Measurements from ENCODE around the gene MGAT5.

MGAT5 gene

GRCh38 chr2:134490559-134490958 lies 236.7 kb downstream of the MGAT5 start:
- Histone ChIP-seq H3K27ac (ENCODE audit: poor library complexity, severe bottlenecking) (no peak overlapping the region), H3K4me1 (ENCODE audit: insufficient read depth, poor library complexity, severe bottlenecking) (no peaks in the 10 kb centered on the region), H3K4me3 (ENCODE audit: severe bottlenecking) (no peak overlapping the region), H3K9me3 (ENCODE audit: severe bottlenecking) (no peaks in the 10 kb centered on the region), H3K36me3 (ENCODE audit: low read depth) (no peaks in the 10 kb centered on the region), H3K27me3 (ENCODE audit: insufficient read depth, poor library complexity, severe bottlenecking) (peaks cover 14% of the 10 kb centered on the region)
- TF ChIP-seq CTCF (IDR thresholded peaks at IDR 0.05; ENCODE audit: poor library complexity, severe bottlenecking), result no peak
- ATAC-seq (ENCODE audit: low read depth) (no peak), DNase-seq (ENCODE audit: low spot score) (no peak)

GRCh38 chr2:134491022-134491421 lies 237.2 kb downstream of the MGAT5 start:
- H3K27me3 ChIP-seq (ENCODE audit: insufficient read depth, poor library complexity, severe bottlenecking), result peaks cover 14% of the 10 kb centered on the region
- no peak for TF ChIP-seq CTCF (IDR thresholded peaks at IDR 0.05; ENCODE audit: poor library complexity, severe bottlenecking)
- no peak overlapping the region for H3K27ac ChIP-seq (ENCODE audit: poor library complexity, severe bottlenecking)
- ATAC-seq (ENCODE audit: low read depth) (no peak), DNase-seq (ENCODE audit: low spot score) (no peak)
- H3K4me1 ChIP-seq (ENCODE audit: insufficient read depth, poor library complexity, severe bottlenecking), result no peaks in the 10 kb centered on the region
- no peaks in the 10 kb centered on the region for H3K36me3 ChIP-seq (ENCODE audit: low read depth)
- no peak overlapping the region for H3K4me3 ChIP-seq (ENCODE audit: severe bottlenecking)
- no peaks in the 10 kb centered on the region for H3K9me3 ChIP-seq (ENCODE audit: severe bottlenecking)

GRCh38 chr2:134491771-134492441 lies 238.0 kb downstream of the MGAT5 start:
- H3K4me1 ChIP-seq (ENCODE audit: insufficient read depth, poor library complexity, severe bottlenecking), result no peaks in the 10 kb centered on the region
- H3K27ac ChIP-seq (ENCODE audit: poor library complexity, severe bottlenecking), result no peak overlapping the region
- no peaks in the 10 kb centered on the region for H3K36me3 ChIP-seq (ENCODE audit: low read depth)
- H3K9me3 ChIP-seq (ENCODE audit: severe bottlenecking), result no peaks in the 10 kb centered on the region
- DNase-seq (ENCODE audit: low spot score), result no peak
- TF ChIP-seq CTCF (IDR thresholded peaks at IDR 0.05; ENCODE audit: poor library complexity, severe bottlenecking), result peak; percentile 26
- H3K4me3 ChIP-seq (ENCODE audit: severe bottlenecking), result no peak overlapping the region
- peak; percentile 81 for ATAC-seq (ENCODE audit: low read depth)
- peaks cover 14% of the 10 kb centered on the region for H3K27me3 ChIP-seq (ENCODE audit: insufficient read depth, poor library complexity, severe bottlenecking)

- Histone ChIP-seq H3K4me1 (ENCODE audit: insufficient read depth, poor library complexity, severe bottlenecking) (no peaks in the 10 kb centered on the region), H3K27ac (ENCODE audit: poor library complexity, severe bottlenecking) (no peak overlapping the region), H3K9me3 (ENCODE audit: severe bottlenecking) (no peaks in the 10 kb centered on the region), H3K36me3 (ENCODE audit: low read depth) (no peaks in the 10 kb centered on the region), H3K27me3 (ENCODE audit: insufficient read depth, poor library complexity, severe bottlenecking) (peaks cover 14% of the 10 kb centered on the region), H3K4me3 (ENCODE audit: severe bottlenecking) (no peak overlapping the region)
- DNase-seq (ENCODE audit: low spot score) (no peak), ATAC-seq (ENCODE audit: low read depth) (no peak)
- no peak for TF ChIP-seq CTCF (IDR thresholded peaks at IDR 0.05; ENCODE audit: poor library complexity, severe bottlenecking)
Measured at GRCh38 chr2:134493797-134494196, 239.9 kb downstream of the MGAT5 start.

- Histone ChIP-seq H3K36me3 (ENCODE audit: low read depth) (no peaks in the 10 kb centered on the region), H3K4me3 (ENCODE audit: severe bottlenecking) (no peak overlapping the region), H3K4me1 (ENCODE audit: insufficient read depth, poor library complexity, severe bottlenecking) (no peaks in the 10 kb centered on the region), H3K27ac (ENCODE audit: poor library complexity, severe bottlenecking) (no peak overlapping the region), H3K9me3 (ENCODE audit: severe bottlenecking) (no peaks in the 10 kb centered on the region), H3K27me3 (ENCODE audit: insufficient read depth, poor library complexity, severe bottlenecking) (peaks cover 5% of the 10 kb centered on the region)
- DNase-seq (ENCODE audit: low spot score), result no peak
- no peak for ATAC-seq (ENCODE audit: low read depth)
- TF ChIP-seq CTCF (IDR thresholded peaks at IDR 0.05; ENCODE audit: poor library complexity, severe bottlenecking), result no peak
Measured at GRCh38 chr2:134498654-134499053, 244.8 kb downstream of the MGAT5 start.
